GM18907 (cell line): ENCODE data around the gene NR2C1.

Experiments
- ATAC-seq: cut with Tn5 transposase; IDR thresholded peaks from one replicate; pipeline ENCODE4 v1.9.1; 2021; ENCODE audit warnings: mild to moderate bottlenecking, moderate library complexity; ENCODE audit not compliant: unreplicated experiment

NR2C1 gene

GRCh38 chr12:94970560-94970959 is 102.9 kb downstream of the NR2C1 start:
- no peak for ATAC-seq
